Endothelial cell of umbilical vein (primary cell): ENCODE data around the gene VASH2.

Experiments used
- GATA2 ChIP-seq: IDR thresholded peaks from 2 replicates; pipeline ENCODE4 v1.7.0; 2011; ENCODE audit warnings: low read depth, mild to moderate bottlenecking, moderate library complexity, mixed read lengths, low read length; ENCODE audit not compliant: insufficient read length, insufficient read depth
- TF ChIP-seq, protein P1 (sequence below), 2 donors: IDR thresholded peaks; 1 replicate in 1 of 2; 2 replicates in 1 of 2; pipeline ENCODE4 v1.5.1; 2011; ENCODE audit warnings: low read length in 2 of 2, mild to moderate bottlenecking in 2 of 2, moderate library complexity in 2 of 2, control low read depth in 1 of 2, inconsistent platforms in 1 of 2, low read depth in 1 of 2; ENCODE audit not compliant: insufficient read depth in 1 of 2; ENCODE audit errors: extremely low read depth in 1 of 2

DNA sequence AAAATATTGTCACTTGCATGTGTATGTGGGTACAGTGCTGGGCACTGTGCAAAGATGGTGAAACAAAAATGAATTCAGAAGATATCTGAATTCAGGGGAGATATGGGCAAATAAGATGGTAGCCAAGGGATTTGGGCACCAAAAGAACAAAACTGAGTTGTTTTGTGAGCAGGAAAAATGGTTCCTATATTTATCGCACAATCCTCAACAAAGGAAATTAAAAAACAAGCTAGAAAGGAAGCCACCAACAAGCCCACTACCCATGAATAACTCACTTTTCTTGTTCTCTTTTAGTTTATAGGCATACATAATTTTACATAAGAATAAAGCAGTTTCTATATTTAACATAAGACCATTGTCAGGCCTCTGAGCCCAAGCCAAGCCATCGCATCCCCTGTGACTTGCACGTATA lies 40.7 kb upstream of the VASH2 start:
- TF ChIP-seq, protein P1, sequence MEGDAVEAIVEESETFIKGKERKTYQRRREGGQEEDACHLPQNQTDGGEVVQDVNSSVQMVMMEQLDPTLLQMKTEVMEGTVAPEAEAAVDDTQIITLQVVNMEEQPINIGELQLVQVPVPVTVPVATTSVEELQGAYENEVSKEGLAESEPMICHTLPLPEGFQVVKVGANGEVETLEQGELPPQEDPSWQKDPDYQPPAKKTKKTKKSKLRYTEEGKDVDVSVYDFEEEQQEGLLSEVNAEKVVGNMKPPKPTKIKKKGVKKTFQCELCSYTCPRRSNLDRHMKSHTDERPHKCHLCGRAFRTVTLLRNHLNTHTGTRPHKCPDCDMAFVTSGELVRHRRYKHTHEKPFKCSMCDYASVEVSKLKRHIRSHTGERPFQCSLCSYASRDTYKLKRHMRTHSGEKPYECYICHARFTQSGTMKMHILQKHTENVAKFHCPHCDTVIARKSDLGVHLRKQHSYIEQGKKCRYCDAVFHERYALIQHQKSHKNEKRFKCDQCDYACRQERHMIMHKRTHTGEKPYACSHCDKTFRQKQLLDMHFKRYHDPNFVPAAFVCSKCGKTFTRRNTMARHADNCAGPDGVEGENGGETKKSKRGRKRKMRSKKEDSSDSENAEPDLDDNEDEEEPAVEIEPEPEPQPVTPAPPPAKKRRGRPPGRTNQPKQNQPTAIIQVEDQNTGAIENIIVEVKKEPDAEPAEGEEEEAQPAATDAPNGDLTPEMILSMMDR (IDR thresholded peaks at IDR 0.05; ENCODE audit: extremely low read depth in 1 of 2, insufficient read depth in 1 of 2, low read depth in 1 of 2, low read length in 2 of 2), result no peak
- no peak for TF ChIP-seq GATA2
